HG02852 (cell line): Measurements from ENCODE around the gene FKBP2.

Experiments
- ATAC-seq: cut with Tn5 transposase; IDR thresholded peaks from one replicate; pipeline ENCODE4 v1.9.1; 2021; ENCODE audit warnings: mild to moderate bottlenecking, moderate library complexity; ENCODE audit not compliant: unreplicated experiment

FKBP2 gene

DNA sequence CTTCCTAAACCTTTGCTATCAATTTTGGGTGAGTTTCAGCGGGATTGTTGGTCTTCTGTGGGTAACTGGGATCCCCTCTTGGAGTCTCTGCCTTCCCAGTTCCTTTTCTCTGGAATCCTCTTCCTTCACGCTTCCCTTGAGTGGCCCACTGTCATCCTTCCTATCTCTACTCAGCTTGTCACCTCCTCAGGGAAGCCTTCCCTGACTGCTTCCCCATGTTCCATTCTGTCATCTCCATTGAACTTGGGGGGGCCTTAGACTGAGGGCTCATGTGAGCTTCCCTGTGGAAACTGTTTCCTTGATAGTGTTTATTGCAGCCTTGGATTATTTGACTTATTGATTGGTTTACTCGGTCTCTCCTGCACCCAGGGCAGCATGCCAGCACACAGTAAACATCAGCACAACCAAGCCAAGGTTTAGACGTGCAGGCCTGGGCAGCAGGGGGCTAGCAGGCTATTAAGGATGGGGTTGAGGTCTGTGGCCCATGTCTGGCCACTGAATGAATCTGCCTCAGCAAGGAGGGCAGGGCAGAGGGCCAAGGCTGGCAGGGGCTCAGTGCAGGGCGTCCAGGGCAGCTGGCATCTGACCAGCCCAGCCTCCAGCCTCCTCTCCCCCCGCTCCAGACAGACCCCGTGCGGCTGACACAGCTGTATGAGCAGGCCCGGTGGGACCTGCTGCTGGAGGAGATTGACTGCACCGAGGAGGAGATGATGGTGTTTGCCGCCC is 22.1 kb upstream of the FKBP2 start:
- ATAC-seq: no peak

DNA sequence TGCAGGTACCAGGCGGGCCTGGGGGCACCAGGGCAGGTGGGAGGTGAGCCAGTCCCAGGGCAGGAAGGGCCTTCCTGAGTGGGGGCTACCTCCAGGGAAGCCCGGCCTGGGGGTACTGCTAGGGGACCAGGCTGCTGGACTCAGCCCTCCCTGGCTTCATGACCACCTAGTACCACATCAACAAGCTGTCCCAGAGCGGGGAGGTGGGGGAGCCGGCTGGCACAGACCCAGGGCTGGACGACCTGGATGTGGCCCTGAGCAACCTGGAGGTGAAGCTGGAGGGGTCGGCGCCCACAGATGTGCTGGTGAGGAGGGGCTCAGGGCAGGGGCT is 21.6 kb upstream of the FKBP2 start:
- no peak for ATAC-seq

DNA sequence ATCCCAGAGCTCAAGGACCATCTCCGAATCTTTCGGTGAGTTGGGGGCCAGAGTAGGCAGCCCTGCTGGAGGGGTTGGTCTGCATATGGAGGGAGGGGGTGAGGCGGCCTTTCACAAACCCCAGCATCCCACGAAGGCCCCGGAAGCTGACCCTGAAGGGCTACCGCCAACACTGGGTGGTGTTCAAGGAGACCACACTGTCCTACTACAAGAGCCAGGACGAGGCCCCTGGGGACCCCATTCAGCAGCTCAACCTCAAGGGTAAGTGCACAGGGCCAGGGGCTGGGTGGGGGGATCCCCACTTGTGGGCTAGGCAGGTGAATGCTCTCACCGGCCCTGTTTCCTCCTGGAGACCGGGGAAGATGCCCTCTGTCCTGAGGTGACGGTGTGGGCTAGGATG is 21.1 kb upstream of the FKBP2 start:
- no peak for ATAC-seq

DNA sequence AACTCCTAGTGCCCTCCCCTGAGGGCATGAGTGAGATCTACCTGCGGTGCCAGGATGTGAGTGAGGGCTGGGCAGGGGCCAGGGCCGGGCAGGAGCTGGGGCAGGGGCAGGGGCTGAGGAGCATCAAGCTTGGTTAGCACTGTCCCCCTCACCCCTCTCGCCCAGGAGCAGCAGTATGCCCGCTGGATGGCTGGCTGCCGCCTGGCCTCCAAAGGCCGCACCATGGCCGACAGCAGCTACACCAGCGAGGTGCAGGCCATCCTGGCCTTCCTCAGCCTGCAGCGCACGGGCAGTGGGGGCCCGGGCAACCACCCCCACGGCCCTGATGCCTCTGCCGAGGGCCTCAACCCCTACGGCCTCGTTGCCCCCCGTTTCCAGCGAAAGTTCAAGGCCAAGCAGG is 20.6 kb upstream of the FKBP2 start:
- no peak for ATAC-seq

DNA sequence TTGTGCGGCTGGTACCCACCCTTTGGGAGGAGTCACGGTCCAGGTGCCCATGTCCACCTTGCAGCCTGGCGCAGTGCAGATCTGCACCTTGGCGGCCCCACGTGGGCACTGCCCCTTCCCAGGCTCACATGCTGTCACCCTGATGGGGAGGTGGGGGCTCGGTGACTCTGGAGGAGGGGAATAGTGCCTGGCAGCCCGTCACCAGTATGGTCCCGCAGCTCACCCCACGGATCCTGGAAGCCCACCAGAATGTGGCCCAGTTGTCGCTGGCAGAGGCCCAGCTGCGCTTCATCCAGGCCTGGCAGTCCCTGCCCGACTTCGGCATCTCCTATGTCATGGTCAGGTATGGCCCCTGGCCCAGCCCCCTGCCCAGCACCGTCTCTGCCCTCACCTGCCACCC is 20.1 kb upstream of the FKBP2 start:
- ATAC-seq: no peak

DNA sequence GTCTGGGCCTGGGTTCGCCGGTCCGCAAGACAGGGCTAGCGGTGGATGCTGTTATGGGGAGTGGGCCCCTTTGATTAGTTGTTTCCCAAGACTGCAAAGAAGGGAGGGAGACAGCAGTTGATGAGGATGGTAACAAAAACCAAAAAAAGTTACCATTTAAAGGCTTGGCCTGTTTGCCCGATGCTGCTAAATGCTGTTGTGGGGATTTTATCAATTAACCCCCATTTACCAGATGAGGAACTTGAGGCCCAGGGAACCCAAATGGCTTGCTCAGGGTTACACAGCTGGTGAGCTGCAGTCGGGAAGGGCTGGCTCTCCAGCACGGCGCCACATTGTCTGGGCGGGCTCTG is 18.3 kb upstream of the FKBP2 start:
- no peak for ATAC-seq

DNA sequence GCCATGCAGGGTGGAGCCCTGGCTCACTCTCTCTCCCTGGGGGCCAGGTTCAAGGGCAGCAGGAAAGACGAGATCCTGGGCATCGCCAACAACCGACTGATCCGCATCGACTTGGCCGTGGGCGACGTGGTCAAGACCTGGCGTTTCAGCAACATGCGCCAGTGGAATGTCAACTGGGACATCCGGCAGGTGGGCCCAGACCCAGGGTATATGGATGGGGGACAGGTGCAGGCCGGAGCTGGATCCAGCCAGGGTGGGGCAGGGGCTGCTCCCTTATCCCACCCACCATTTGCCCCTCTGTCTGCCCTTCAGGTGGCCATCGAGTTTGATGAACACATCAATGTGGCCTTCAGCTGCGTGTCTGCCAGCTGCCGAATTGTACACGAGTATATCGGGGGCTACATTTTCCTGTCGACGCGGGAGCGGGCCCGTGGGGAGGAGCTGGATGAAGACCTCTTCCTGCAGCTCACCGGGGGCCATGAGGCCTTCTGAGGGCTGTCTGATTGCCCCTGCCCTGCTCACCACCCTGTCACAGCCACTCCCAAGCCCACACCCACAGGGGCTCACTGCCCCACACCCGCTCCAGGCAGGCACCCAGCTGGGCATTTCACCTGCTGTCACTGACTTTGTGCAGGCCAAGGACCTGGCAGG is 17.8 kb upstream of the FKBP2 start:
- no peak for ATAC-seq

DNA sequence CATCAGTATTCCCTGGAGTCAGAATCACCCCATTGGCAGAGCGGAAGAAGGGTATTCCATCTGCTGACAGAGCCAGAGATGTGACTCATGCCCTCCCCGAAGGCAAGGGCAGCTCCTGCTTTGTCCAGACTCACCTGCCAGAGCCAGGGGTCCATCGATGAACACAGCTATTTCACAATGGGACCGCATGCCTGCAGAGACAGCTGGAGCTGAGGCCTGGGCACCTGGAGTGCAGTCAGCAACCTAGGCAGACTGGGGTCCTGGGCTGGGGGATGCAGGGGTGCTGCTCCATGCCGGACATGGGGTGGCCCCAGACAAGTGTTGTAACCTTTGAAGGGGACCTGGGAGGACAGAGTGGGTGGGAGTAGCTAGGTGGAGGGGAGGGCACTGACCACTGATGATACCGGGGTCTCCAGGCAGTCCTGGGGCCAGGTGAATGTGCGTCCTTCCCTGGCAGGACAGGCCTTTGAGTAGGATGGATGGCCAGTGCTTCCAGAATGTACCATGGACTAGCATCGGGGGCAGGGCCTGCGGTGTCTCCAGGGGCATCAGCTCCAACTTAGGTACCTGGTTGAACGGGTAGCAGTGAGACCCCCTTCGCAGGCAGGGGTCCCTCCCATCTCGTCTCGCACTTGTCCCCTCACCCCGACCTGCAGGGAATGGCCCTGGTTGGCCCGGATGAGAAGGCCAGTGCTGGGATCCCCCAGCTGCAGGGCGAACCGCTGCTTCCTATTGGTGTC is 16.6 kb upstream of the FKBP2 start:
- no peak for ATAC-seq

DNA sequence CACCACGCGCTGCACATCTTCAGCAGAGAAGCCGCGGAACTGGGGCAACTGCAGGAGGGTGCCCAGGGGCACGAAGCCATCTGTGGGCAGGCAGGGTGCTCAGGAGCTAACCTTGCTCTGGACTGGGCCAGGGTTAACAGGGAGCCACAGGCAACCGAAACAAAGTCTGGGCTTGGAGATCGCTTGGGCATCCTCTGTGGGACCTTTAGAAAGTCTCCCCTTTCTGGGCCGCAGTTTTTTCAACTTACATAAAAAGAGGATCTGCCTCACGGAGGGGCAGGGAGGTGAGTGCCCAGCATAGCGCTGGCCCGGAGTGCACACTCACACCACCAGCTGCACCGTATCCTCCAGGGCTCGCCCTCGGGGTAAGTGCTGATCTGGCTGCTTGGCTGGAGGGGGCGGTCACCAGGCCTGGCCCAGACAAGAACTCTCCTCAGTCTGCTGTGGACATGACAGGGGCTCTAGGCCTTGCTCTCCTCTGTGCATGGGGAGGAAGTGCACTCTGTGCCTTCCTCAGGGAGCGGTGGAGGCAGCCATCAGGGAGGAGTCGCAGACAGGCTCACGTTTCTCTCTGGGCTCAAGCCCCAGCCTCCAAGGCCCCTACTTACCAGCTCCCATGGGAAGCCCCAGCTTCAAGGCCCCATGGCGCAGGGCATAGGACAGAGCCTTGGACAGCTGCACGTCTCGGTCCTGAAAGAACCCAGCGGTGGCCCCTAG is 15.8 kb upstream of the FKBP2 start:
- ATAC-seq: no peak

DNA sequence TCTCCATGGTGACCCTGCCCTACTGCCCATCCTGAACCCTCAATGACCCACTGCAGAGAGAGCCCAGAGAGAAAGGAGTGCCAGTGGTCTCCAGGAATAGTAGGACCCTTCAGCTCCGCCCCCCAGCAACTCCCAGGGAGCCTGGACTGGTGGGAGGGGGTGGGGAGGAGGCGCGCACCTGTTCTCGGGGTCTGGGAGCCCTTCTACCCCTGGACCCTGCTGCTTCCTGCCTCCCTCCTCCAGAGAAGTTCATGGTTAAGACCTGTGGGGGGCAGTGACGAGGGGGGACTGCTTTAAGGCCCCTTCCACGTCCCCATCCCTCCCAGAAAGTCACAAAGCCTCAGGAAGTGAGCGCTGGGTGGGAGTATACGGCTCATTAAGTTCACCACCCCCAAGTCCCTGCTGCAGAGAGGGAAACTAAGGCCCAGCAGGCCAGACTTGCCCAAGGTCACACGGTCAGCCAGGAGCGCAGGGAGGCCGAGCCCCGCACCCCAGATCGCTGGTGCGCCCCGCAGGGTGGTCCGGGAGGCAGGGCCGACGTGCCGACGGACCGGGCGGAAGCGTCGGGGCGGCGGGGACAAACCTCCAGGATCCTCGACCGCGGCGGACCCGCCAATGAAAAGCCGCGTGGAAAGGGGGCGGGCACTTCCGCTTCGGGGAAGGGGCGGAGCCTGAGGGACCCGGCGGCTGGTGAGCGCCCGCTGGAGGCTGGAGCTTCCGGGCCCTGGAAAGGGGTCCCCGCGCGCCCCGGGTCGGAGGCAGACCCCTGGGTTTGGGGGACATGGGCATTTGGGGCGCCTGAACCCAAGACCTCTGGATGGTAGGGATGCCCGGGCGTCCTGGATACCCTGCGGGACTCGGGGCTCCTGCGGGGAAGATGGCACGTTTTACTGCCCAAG is 15.0 kb upstream of the FKBP2 start, which contains the start of the genes NUDT22 and TRPT1:
Gene NUDT22, plus strand, starts transcription at position 667 of the 899 bp plus-strand sequence. CDS start 379 bp downstream, outside the sequence.
Gene TRPT1, minus strand, starts transcription at position 579 of the 899 bp plus-strand sequence. Its CDS starts 326 bp downstream, at position 253.
- peak; percentile 57 for ATAC-seq

DNA sequence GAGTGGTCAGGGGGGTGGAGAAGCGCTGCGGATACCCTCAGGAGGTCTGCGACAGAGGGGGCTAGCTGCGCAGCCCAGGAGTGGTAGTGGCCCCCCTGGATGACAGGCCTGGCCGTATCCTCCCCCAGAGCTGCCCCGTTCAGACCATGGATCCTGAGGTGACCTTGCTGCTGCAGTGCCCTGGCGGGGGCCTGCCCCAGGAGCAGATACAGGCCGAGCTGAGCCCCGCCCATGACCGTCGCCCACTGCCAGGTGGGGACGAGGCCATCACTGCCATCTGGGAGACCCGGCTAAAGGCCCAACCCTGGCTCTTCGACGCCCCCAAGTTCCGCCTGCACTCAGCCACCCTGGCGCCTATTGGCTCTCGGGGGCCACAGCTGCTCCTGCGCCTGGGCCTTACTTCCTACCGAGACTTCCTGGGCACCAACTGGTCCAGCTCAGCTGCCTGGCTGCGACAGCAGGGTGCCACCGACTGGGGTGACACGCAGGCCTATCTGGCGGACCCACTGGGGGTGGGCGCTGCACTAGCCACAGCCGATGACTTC is 14.3 kb upstream of the FKBP2 start:
- no peak for ATAC-seq

DNA sequence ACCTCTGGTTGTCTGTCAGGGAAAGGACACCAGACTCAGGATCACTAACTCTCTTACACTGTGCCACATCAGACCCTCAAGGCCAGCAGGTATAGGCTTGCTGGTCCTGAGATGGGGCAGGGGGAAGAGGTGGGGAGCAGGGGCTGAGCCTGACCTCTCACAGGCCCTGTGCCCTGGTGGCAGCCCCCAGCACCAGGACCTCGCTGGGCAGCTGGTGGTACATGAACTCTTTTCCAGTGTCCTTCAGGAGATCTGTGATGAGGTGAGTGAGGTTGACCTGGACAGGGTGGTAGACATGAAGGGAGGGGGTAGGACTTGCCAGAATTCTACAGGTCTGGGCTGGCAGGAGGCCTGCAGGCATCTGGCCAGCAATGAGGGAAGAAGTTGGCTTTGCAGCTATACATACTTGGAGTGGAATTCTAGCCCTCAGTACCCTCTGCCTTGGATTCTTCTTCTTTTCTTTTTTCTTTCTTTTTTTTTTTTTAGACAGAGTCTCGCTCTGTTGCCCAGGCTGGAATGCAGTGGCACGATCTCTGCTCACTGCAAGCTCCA is 13.4 kb upstream of the FKBP2 start:
- ATAC-seq: no peak

DNA sequence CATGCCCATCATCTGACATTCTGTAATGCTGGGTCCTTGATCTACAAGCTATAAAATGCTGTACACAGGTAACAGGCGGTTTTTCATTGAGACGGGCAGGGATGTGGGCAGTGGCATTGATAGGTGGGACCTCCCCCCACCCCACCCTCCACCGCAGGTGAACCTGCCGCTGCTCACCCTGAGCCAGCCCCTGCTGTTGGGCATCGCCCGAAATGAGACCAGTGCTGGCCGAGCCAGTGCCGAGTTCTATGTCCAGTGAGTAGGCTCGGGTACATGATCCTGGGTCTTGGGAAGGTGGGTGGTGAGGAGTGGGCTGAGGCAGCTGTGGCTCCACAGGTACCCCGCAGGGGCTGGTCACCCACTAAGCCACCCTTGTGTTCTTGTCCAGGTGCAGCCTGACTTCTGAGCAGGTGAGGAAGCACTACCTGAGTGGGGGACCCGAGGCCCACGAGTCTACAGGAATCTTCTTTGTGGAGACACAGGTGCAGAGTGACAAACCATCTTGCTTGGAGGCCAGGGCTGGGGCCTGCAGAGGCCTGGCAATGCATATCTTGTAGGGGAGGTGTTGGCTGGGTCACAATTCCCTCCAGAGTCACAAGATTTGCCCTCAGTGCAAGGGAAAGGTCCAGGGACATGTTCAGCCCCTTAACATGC is 11.7 kb upstream of the FKBP2 start:
- ATAC-seq: no peak

DNA sequence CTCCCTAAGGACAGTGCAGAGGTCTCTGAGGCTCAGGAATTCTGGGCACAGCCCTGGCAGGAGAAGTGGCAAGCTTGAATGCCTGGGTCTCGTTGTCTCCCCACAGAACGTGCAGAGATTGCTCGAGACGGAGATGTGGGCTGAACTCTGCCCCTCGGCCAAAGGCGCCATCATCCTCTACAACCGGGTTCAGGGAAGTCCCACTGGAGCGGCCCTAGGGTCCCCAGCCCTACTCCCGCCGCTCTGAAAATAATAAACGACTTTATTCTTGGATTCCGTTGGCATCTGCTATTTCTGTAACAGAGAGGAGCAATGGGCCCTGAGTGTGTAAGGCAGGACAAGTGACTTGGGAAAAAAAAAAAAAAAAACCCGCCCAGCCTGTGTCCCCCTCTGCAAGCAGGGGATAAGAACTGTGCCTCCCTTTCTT is 11.1 kb upstream of the FKBP2 start:
- no peak for ATAC-seq

DNA sequence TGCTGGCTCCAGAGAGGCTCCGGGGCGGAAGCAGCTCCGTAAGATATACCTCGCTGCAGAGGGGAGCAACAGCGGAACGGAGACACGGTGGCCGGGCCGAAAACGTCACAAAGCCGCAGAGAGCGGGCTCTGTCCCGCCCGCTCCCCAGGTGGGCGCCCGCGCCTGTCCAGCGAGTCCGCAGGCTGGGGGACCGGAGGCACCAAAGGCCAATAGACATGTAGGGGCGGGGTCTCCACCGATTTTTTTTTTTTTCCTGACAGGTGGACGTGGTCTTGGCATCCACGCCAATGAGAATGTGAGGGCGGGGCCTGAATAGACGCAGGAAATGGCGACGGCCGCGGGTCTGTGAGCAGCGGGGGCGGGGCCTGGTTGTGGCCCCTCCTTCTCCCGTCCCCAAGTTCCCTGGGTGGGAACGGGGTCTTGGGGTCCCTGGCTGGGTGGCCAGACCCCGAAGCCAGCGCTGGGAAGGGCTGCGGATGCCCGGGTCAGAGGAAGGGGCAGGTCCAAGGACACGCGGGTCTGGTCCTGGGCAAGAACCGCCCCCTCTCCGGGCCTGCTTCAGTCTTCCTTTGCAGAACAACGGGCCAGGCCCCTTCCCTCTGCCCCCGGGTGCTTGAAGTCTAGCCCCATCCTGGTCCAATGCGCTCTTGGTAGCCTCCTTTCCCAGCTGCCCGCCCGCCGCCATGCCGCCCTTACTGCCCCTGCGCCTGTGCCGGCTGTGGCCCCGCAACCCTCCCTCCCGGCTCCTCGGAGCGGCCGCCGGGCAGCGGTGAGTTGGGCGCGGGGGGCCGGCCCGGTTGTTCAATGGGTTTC is 10.5 kb upstream of the FKBP2 start, which contains the start of gene DNAJC4:
Gene DNAJC4, plus strand, starts transcription at position 378 of the 814 bp plus-strand sequence. Its CDS starts 307 bp downstream, at position 685.
- ATAC-seq: peak; percentile 42

DNA sequence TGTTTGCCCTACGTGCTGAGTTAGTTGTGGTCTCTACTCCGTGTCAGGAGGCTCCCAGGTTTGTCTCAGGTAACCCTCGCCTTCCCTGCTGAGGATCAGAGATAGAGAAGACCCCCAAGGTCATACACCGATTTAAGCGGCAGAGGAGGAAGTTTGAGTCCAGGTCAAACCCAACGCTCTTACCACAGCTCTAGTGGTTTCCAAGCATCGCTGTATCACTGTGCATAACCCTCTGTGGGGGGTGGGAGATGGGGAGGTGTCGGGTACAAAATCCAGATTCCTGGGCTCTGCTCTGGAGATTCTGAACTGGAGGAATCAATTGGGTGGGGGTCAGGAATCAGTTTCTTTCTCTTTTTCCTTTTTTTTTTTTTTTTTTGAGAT is 9.9 kb upstream of the FKBP2 start:
- no peak for ATAC-seq

DNA sequence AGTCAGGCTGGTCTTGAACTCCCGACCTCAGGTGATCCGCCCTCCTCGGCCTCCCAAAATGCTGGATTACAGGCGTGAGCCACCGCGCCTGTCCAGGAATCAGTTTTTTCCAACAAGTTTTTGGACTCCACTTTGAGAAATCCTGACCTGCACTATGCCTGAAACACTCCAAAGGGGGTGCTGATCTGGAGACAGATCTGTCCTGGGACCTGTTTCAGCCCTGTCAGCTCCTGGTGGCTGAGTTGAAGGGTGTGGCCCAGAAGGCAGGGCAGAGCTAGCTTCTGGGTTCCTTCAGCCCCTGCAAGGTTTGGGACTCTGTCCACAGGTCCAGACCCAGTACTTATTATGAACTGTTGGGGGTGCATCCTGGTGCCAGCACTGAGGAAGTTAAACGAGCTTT is 9.3 kb upstream of the FKBP2 start:
- ATAC-seq: no peak
